ENCODE results near the gene CFAP97. TPM values are rescaled to one million over a fixed set of nuclear protein-coding genes. Genes with fewer than 3 reads are reported as not detected.

The CFAP97 gene
- total RNA-seq, 1 donor: 77.1 TPM

DNA sequence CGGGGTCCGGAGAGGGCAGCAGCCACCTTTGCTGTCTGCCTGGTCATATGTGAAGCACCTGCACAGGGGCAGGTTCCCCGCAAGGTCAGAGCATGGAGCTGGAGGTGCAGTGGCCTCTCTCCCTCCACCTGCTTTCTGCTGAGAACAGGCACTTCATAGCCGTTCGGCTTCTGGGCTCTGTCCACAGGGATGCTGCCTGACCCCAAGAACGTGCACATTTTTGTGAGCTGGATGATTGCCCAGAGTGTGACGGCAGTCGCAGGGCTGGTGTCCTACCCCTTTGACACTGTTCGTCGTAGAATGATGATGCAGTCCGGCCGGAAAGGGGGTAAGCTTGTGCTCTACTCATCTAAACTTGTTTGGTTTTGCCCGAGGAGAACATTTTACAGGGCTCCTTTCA, 58.2 kb downstream of the CFAP97 start:
- peaks cover 16% of the 10 kb centered on the region for H3K36me3 ChIP-seq (ENCODE audit: insufficient read depth, low read length)
- H3K9me3 ChIP-seq (ENCODE audit: low read depth, low read length): no peaks in the 10 kb centered on the region
- TF ChIP-seq, protein P1, sequence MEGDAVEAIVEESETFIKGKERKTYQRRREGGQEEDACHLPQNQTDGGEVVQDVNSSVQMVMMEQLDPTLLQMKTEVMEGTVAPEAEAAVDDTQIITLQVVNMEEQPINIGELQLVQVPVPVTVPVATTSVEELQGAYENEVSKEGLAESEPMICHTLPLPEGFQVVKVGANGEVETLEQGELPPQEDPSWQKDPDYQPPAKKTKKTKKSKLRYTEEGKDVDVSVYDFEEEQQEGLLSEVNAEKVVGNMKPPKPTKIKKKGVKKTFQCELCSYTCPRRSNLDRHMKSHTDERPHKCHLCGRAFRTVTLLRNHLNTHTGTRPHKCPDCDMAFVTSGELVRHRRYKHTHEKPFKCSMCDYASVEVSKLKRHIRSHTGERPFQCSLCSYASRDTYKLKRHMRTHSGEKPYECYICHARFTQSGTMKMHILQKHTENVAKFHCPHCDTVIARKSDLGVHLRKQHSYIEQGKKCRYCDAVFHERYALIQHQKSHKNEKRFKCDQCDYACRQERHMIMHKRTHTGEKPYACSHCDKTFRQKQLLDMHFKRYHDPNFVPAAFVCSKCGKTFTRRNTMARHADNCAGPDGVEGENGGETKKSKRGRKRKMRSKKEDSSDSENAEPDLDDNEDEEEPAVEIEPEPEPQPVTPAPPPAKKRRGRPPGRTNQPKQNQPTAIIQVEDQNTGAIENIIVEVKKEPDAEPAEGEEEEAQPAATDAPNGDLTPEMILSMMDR (IDR thresholded peaks at IDR 0.05; ENCODE audit: extremely low read depth, low read depth, low read length): no peak
- H3K27ac ChIP-seq (ENCODE audit: low read depth, low read length): no peak overlapping the region
- no peak for DNase-seq (ENCODE audit: insufficient read length, low spot score, missing footprints)
- H3K4me2 ChIP-seq (ENCODE audit: insufficient read depth, low read length): peak overlapping the region; percentile 92
- H3K4me3 ChIP-seq (ENCODE audit: insufficient read depth, low read length): no peak overlapping the region
- peaks cover 27% of the 10 kb centered on the region for H3K4me1 ChIP-seq (ENCODE audit: insufficient read depth, low read length)
- no peaks in the 10 kb centered on the region for H3K27me3 ChIP-seq (ENCODE audit: insufficient read depth, low read length)
- H3K79me2 ChIP-seq (ENCODE audit: insufficient read depth, low read length): peaks cover 18% of the 10 kb centered on the region
- H4K20me1 ChIP-seq (ENCODE audit: insufficient read depth, low read length): peaks cover 11% of the 10 kb centered on the region
- no peak overlapping the region for H2AFZ ChIP-seq (ENCODE audit: low read length)

DNA sequence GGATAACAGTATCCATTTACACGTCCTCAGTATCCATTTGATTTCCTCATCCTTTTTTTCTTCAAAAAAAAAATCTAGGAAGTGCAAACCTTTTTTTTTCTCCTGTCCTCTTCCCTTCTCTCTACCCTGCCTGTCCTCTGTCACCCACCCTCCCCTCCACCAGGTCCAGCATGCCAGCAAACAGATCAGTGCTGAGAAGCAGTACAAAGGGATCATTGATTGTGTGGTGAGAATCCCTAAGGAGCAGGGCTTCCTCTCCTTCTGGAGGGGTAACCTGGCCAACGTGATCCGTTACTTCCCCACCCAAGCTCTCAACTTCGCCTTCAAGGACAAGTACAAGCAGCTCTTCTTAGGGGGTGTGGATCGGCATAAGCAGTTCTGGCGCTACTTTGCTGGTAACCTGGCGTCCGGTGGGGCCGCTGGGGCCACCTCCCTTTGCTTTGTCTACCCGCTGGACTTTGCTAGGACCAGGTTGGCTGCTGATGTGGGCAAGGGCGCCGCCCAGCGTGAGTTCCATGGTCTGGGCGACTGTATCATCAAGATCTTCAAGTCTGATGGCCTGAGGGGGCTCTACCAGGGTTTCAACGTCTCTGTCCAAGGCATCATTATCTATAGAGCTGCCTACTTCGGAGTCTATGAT, 59.1 kb downstream of the CFAP97 start:
- Histone ChIP-seq H3K4me3 (ENCODE audit: insufficient read depth, low read length) (peak overlapping the region; percentile 80), H2AFZ (ENCODE audit: low read length) (no peak overlapping the region), H4K20me1 (ENCODE audit: insufficient read depth, low read length) (peaks cover 11% of the 10 kb centered on the region), H3K9me3 (ENCODE audit: low read depth, low read length) (no peaks in the 10 kb centered on the region), H3K27me3 (ENCODE audit: insufficient read depth, low read length) (no peaks in the 10 kb centered on the region), H3K4me2 (ENCODE audit: insufficient read depth, low read length) (peak overlapping the region; percentile 92), H3K36me3 (ENCODE audit: insufficient read depth, low read length) (peaks cover 9% of the 10 kb centered on the region), H3K79me2 (ENCODE audit: insufficient read depth, low read length) (peaks cover 18% of the 10 kb centered on the region), H3K4me1 (ENCODE audit: insufficient read depth, low read length) (peaks cover 27% of the 10 kb centered on the region), H3K27ac (ENCODE audit: low read depth, low read length) (no peak overlapping the region)
- TF ChIP-seq, protein P1 (IDR thresholded peaks at IDR 0.05; ENCODE audit: extremely low read depth, low read depth, low read length): no peak
- no peak for DNase-seq (ENCODE audit: insufficient read length, low spot score, missing footprints)

DNA sequence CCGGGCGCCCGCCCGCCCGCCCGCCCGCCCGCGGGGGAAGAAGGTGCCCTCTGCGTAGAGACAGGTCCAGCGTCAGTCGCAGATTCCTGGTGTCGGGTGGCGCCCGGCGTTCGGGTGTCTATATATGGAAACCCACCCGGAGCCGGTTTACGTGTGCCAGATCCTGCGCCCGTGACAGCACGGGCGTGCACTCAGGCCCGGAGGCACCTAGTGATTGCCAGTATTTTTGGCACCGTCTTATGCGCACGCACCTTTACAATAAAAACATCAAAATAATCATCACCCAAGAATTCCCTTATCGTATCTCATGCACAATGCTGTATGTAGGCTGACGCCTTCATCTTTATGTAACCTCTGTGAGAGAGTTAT, 60.2 kb downstream of the CFAP97 start:
- peak overlapping the region; percentile 21 for H3K27ac ChIP-seq (ENCODE audit: low read depth, low read length)
- peaks cover 27% of the 10 kb centered on the region for H3K4me1 ChIP-seq (ENCODE audit: insufficient read depth, low read length)
- H2AFZ ChIP-seq (ENCODE audit: low read length): peak overlapping the region; percentile 48
- no peaks in the 10 kb centered on the region for H3K9me3 ChIP-seq (ENCODE audit: low read depth, low read length)
- H3K4me2 ChIP-seq (ENCODE audit: insufficient read depth, low read length): peak overlapping the region; percentile 92
- peaks cover 11% of the 10 kb centered on the region for H4K20me1 ChIP-seq (ENCODE audit: insufficient read depth, low read length)
- H3K4me3 ChIP-seq (ENCODE audit: insufficient read depth, low read length): peak overlapping the region; percentile 80
- H3K36me3 ChIP-seq (ENCODE audit: insufficient read depth, low read length): peaks cover 9% of the 10 kb centered on the region
- TF ChIP-seq, protein P1 (IDR thresholded peaks at IDR 0.05; ENCODE audit: extremely low read depth, low read depth, low read length): no peak
- H3K27me3 ChIP-seq (ENCODE audit: insufficient read depth, low read length): no peaks in the 10 kb centered on the region
- H3K79me2 ChIP-seq (ENCODE audit: insufficient read depth, low read length): peaks cover 18% of the 10 kb centered on the region
- DNase-seq (ENCODE audit: insufficient read length, low spot score, missing footprints): peak; percentile 82

DNA sequence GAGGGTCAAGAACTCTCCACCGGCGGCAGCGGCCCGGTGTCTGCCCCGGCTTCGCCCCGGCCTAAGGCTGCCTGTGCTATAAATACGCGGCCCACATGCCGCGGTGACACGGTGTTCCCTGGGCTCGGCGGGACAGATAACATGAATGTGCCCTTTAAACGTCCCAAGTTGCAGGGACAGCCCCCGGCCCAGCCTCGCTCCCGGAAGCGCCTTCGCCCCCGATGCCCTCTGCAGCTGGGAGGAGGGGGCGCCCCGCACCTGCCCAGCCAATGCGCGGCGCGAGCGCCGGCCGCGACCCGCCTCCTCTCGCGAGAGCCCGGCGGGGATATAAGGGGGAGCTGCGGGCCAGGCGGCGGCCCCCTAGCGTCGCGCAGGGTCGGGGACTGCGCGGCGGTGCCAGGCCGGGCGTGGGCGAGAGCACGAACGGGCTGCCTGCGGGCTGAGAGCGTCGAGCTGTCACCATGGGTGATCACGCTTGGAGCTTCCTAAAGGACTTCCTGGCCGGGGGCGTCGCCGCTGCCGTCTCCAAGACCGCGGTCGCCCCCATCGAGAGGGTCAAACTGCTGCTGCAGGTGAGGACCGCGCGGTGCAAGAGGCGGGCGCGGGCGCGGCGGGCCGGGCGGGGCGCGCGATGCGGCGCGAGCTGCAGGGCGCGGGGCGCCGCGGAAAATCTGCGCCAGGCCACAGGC, 60.7 kb downstream of the CFAP97 start, which contains the start of gene SLC25A4:
TSS of gene SLC25A4 (plus strand) at position 355 of the 689 bp plus-strand sequence. CDS start at position 462, 107 bp downstream.
- DNase-seq (ENCODE audit: insufficient read length, low spot score, missing footprints): peak; percentile 97
- Histone ChIP-seq H3K4me3 (ENCODE audit: insufficient read depth, low read length) (peak within 1 kb of the TSS; percentile 80), H3K27ac (ENCODE audit: low read depth, low read length) (peak within 1 kb of the TSS; percentile 21), H3K4me2 (ENCODE audit: insufficient read depth, low read length) (peak within 1 kb of the TSS; percentile 92), H3K27me3 (ENCODE audit: insufficient read depth, low read length) (no peaks in the 10 kb centered on the region), H3K4me1 (ENCODE audit: insufficient read depth, low read length) (peaks cover 27% of the 10 kb centered on the region), H3K9me3 (ENCODE audit: low read depth, low read length) (no peaks in the 10 kb centered on the region), H4K20me1 (ENCODE audit: insufficient read depth, low read length) (peaks cover 11% of the 10 kb centered on the region), H3K79me2 (ENCODE audit: insufficient read depth, low read length) (peaks cover 18% of the 10 kb centered on the region), H2AFZ (ENCODE audit: low read length) (peak within 1 kb of the TSS; percentile 92), H3K36me3 (ENCODE audit: insufficient read depth, low read length) (peaks cover 9% of the 10 kb centered on the region)
- TF ChIP-seq, protein P1 (IDR thresholded peaks at IDR 0.05; ENCODE audit: extremely low read depth, low read depth, low read length): peak; percentile 26
